ENCODE data around the gene ELANE. TPM values are rescaled to one million over a fixed set of nuclear protein-coding genes. Genes with fewer than 3 reads are reported as not detected.

ELANE gene
- total RNA-seq, 3 donors from 2014 or later = 0.43 to 1.2 (median 0.77) TPM

DNA sequence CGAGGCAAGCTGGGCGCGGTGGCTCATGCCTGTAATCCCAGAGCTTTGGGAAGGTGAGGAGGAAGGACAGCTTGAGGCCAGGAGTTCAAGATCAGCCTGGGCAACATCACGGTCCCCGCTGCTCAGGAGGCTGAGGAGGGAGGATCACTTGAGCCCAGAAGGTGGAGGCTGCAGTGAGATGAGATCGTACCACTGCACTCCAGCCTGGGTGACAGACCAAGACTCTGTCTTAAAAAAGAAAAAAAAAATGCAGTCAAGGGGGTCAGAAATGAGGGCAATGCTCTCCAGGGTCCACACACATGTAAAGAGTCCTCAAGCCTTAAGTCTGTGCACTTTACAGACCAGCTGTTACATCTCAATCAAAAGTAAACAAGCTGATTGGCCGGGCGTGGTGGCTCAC, 52.4 kb downstream of the ELANE start:
- Histone ChIP-seq H3K9me3 (no peaks in the 10 kb centered on the region), H3K4me1 (ENCODE audit: low read depth) (peaks cover 11% of the 10 kb centered on the region), H3K4me3 (no peak overlapping the region), H3K36me3 (ENCODE audit: low read depth) (no peaks in the 10 kb centered on the region)
- DNase-seq (no peak), ATAC-seq (no peak)
- intact Hi-C loops (cut with DNase I, micrococcal nuclease) = no loop called here
- TF ChIP-seq, protein P1, sequence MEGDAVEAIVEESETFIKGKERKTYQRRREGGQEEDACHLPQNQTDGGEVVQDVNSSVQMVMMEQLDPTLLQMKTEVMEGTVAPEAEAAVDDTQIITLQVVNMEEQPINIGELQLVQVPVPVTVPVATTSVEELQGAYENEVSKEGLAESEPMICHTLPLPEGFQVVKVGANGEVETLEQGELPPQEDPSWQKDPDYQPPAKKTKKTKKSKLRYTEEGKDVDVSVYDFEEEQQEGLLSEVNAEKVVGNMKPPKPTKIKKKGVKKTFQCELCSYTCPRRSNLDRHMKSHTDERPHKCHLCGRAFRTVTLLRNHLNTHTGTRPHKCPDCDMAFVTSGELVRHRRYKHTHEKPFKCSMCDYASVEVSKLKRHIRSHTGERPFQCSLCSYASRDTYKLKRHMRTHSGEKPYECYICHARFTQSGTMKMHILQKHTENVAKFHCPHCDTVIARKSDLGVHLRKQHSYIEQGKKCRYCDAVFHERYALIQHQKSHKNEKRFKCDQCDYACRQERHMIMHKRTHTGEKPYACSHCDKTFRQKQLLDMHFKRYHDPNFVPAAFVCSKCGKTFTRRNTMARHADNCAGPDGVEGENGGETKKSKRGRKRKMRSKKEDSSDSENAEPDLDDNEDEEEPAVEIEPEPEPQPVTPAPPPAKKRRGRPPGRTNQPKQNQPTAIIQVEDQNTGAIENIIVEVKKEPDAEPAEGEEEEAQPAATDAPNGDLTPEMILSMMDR (IDR thresholded peaks at IDR 0.05) = no peak

Small RNAs within 50 kb of the gene (microRNA-seq; reads per million reads assigned to microRNA genes)
- 3.3 reads per million, percentile 15 among the genes with 10 or more reads in this experiment for gene MIR3187
- 0.93 reads per million for gene MIR4745

Other genes starting within 250 kb of the ELANE start
- 10 to 100 TPM; 48.3 to 61.1 (median 51.1) TPM for gene POLRMT, start 218.8 kb upstream of the ELANE start, total RNA-seq
- gene FGF22, start 212.4 kb upstream of the ELANE start, total RNA-seq = under 1 TPM in 2 of 3 donors, not detected in 1; 0.23 to 0.82 TPM
- 10 to 100 TPM; 47.5 to 69.1 (median 62.0) TPM for gene RNF126, start 189.1 kb upstream of the ELANE start, total RNA-seq
- 10 to 100 TPM in 2 of 3 donors, 1 to 10 TPM in 1; 2.6 to 25.0 (median 12.8) TPM for gene FSTL3, start 175.9 kb upstream of the ELANE start, total RNA-seq
- not detected for gene PRSS57, start 156.9 kb upstream of the ELANE start, total RNA-seq
- gene PALM, start 143.4 kb upstream of the ELANE start, total RNA-seq = 10 to 100 TPM in 2 of 3 donors, 1 to 10 TPM in 1; 8.1 to 58.4 (median 13.0) TPM
- gene MISP, start 101.2 kb upstream of the ELANE start, total RNA-seq = 100 to 1,000 TPM; 184 to 443 (median 361) TPM
- gene PTBP1, start 54.9 kb upstream of the ELANE start, total RNA-seq = 100 to 1,000 TPM; 204 to 305 (median 281) TPM
- under 1 TPM in 1 of 3 donors, not detected in 2; 0.19 TPM for gene PLPPR3, start 30.3 kb upstream of the ELANE start, total RNA-seq
- gene AZU1, start 24.5 kb upstream of the ELANE start, total RNA-seq = under 1 TPM in 1 of 3 donors, not detected in 2; 0.25 TPM
- gene PRTN3, start 11.3 kb upstream of the ELANE start, total RNA-seq = not detected
- gene CFD, start 7.4 kb downstream of the ELANE start, total RNA-seq = 100 to 1,000 TPM in 2 of 3 donors, 10 to 100 TPM in 1; 43.1 to 209 (median 110) TPM
- 10 to 100 TPM; 53.4 to 77.4 (median 61.4) TPM for gene MED16, start 40.9 kb downstream of the ELANE start, total RNA-seq
- not detected for gene RNU6-9, start 41.2 kb downstream of the ELANE start, total RNA-seq
- gene R3HDM4, start 60.9 kb downstream of the ELANE start, total RNA-seq = 10 to 100 TPM; 52.6 to 62.6 (median 54.8) TPM
- not detected for gene KISS1R, start 65.0 kb downstream of the ELANE start, total RNA-seq
- gene ARID3A, start 73.7 kb downstream of the ELANE start, total RNA-seq = 10 to 100 TPM; 10.1 to 16.0 (median 14.5) TPM
- 10 to 100 TPM; 23.8 to 42.0 (median 33.0) TPM for gene WDR18, start 132.0 kb downstream of the ELANE start, total RNA-seq
- gene GRIN3B, start 148.1 kb downstream of the ELANE start, total RNA-seq = not detected
- 100 to 1,000 TPM; 185 to 199 (median 190) TPM for gene TMEM259, start 168.8 kb downstream of the ELANE start, total RNA-seq
- gene RNU6-2, start 169.2 kb downstream of the ELANE start, total RNA-seq = not detected
- gene CNN2, start 174.3 kb downstream of the ELANE start, total RNA-seq = 10 to 100 TPM; 65.0 to 88.8 (median 84.7) TPM
- gene ABCA7, start 187.8 kb downstream of the ELANE start, total RNA-seq = 10 to 100 TPM; 23.5 to 25.6 (median 25.6) TPM
- 10 to 100 TPM; 33.9 to 64.3 (median 58.8) TPM for gene ARHGAP45, start 214.9 kb downstream of the ELANE start, total RNA-seq
- 100 to 1,000 TPM; 108 to 138 (median 133) TPM for gene POLR2E, start 243.1 kb downstream of the ELANE start, total RNA-seq

Data from mucosa of descending colon (tissue), 3 donors.